ENCODE data around the gene RABL6. TPM values are rescaled to one million over a fixed set of nuclear protein-coding genes. Genes with fewer than 3 reads are reported as not detected.

RABL6 gene
- total RNA-seq, 1 donor from 2014 or later = 69.4 TPM

DNA sequence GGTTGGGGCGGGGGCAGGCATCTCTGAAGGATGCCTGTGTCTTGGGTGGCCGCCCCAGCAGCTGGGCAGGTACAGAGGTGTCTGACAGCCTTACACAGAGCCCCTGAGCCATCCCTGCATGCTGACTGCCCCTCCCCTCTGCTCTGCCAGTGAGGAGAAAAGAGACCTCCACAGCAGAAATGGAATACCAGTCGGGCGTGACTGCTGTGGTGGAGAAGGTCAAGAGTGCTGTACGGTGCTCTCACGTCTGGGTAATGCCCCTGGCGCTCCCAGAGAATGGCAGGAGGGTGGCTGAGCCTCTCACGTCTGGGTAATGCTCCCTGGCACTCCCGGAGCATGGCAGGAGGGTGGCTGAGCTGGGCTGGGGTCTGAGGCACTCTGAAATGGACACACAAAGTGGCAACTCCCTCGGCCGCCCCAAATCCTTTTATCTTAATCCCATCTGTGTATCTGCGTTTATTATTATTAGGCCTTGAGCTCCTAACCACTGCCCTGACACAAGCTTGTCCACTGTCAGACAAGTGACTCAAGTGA lies 2.5 kb upstream of the RABL6 start:
- Mint-ChIP-seq H3K36me3 (ENCODE audit: low read depth, unreplicated experiment) (peaks cover 8% of the 10 kb centered on the region), H3K4me1 (ENCODE audit: low read depth, unreplicated experiment) (peaks cover 14% of the 10 kb centered on the region), H3K27ac (ENCODE audit: unreplicated experiment) (no peak overlapping the region), H3K9me3 (ENCODE audit: unreplicated experiment) (no peaks in the 10 kb centered on the region), H3K4me3 (ENCODE audit: unreplicated experiment) (peak overlapping the region; percentile 6), H3K27me3 (ENCODE audit: low read depth, unreplicated experiment) (no peaks in the 10 kb centered on the region)
- Histone ChIP-seq H4K20me1 (ENCODE audit: insufficient read depth, low read length) (peaks cover 18% of the 10 kb centered on the region), H3K27ac (ENCODE audit: low read depth, low read length) (no peak overlapping the region), H3K27me3 (ENCODE audit: insufficient read depth, low read length) (peaks cover 18% of the 10 kb centered on the region), H3K79me2 (ENCODE audit: insufficient read depth, low read length) (peaks cover 25% of the 10 kb centered on the region), H3K4me3 (ENCODE audit: insufficient read depth, low read depth, low read length) (no peak overlapping the region), H3K9me3 (ENCODE audit: insufficient read depth, low read depth, low read length) (no peaks in the 10 kb centered on the region), H2AFZ (ENCODE audit: low read depth, low read length) (no peak overlapping the region), H3K9ac (ENCODE audit: low read length) (no peak overlapping the region), H3K36me3 (ENCODE audit: insufficient read depth, low read length) (peaks cover 6% of the 10 kb centered on the region), H3K4me1 (ENCODE audit: insufficient read depth, low read length) (peaks cover 19% of the 10 kb centered on the region), H3K4me2 (ENCODE audit: low read length) (no peak overlapping the region)
- DNase-seq (ENCODE audit: low read depth) (no peak), FAIRE-seq (no peak)
- TF ChIP-seq, protein P1, sequence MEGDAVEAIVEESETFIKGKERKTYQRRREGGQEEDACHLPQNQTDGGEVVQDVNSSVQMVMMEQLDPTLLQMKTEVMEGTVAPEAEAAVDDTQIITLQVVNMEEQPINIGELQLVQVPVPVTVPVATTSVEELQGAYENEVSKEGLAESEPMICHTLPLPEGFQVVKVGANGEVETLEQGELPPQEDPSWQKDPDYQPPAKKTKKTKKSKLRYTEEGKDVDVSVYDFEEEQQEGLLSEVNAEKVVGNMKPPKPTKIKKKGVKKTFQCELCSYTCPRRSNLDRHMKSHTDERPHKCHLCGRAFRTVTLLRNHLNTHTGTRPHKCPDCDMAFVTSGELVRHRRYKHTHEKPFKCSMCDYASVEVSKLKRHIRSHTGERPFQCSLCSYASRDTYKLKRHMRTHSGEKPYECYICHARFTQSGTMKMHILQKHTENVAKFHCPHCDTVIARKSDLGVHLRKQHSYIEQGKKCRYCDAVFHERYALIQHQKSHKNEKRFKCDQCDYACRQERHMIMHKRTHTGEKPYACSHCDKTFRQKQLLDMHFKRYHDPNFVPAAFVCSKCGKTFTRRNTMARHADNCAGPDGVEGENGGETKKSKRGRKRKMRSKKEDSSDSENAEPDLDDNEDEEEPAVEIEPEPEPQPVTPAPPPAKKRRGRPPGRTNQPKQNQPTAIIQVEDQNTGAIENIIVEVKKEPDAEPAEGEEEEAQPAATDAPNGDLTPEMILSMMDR (IDR thresholded peaks at IDR 0.05; ENCODE audit: insufficient read depth, low read depth, low read length) = no peak
- TF ChIP-seq EZH2 (IDR thresholded peaks at IDR 0.05; ENCODE audit: insufficient read depth, low read length) = no peak

DNA sequence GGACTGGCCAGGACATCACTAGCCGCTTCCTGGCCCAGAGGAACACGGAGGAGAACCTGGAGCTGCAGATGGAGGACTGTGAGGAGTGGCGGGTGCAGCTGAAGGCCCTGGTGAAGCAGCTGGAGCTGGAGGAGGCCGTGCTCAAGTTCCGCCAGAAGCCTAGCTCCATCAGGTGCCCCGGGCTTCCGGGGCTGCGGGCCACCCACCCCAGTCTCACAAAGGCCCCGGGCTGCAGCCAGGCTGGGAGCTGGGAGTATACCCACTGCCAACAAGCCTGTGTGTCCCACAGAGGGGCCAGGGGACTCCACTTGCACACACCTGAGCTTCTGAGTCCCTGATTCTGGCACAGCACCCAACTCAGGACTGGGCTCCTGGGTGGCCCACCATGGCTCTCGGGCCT lies 1.7 kb upstream of the RABL6 start:
- Mint-ChIP-seq H3K9me3 (ENCODE audit: unreplicated experiment) (no peaks in the 10 kb centered on the region), H3K4me3 (ENCODE audit: unreplicated experiment) (peak overlapping the region; percentile 84), H3K36me3 (ENCODE audit: low read depth, unreplicated experiment) (peaks cover 8% of the 10 kb centered on the region), H3K4me1 (ENCODE audit: low read depth, unreplicated experiment) (peaks cover 13% of the 10 kb centered on the region), H3K27me3 (ENCODE audit: low read depth, unreplicated experiment) (no peaks in the 10 kb centered on the region), H3K27ac (ENCODE audit: unreplicated experiment) (no peak overlapping the region)
- H3K4me2 ChIP-seq (ENCODE audit: low read length) = no peak overlapping the region
- DNase-seq (ENCODE audit: low read depth) = no peak
- H3K9me3 ChIP-seq (ENCODE audit: insufficient read depth, low read depth, low read length) = no peaks in the 10 kb centered on the region
- TF ChIP-seq, protein P1 (IDR thresholded peaks at IDR 0.05; ENCODE audit: insufficient read depth, low read depth, low read length) = no peak
- TF ChIP-seq EZH2 (IDR thresholded peaks at IDR 0.05; ENCODE audit: insufficient read depth, low read length) = no peak
- no peak overlapping the region for H3K9ac ChIP-seq (ENCODE audit: low read length)
- H3K4me1 ChIP-seq (ENCODE audit: insufficient read depth, low read length) = peaks cover 19% of the 10 kb centered on the region
- FAIRE-seq = no peak
- peaks cover 6% of the 10 kb centered on the region for H3K36me3 ChIP-seq (ENCODE audit: insufficient read depth, low read length)
- H3K4me3 ChIP-seq (ENCODE audit: insufficient read depth, low read depth, low read length) = no peak overlapping the region
- no peak overlapping the region for H3K27ac ChIP-seq (ENCODE audit: low read depth, low read length)
- no peak overlapping the region for H2AFZ ChIP-seq (ENCODE audit: low read depth, low read length)
- H4K20me1 ChIP-seq (ENCODE audit: insufficient read depth, low read length) = peaks cover 23% of the 10 kb centered on the region
- H3K79me2 ChIP-seq (ENCODE audit: insufficient read depth, low read length) = peaks cover 32% of the 10 kb centered on the region
- peaks cover 11% of the 10 kb centered on the region for H3K27me3 ChIP-seq (ENCODE audit: insufficient read depth, low read length)

DNA sequence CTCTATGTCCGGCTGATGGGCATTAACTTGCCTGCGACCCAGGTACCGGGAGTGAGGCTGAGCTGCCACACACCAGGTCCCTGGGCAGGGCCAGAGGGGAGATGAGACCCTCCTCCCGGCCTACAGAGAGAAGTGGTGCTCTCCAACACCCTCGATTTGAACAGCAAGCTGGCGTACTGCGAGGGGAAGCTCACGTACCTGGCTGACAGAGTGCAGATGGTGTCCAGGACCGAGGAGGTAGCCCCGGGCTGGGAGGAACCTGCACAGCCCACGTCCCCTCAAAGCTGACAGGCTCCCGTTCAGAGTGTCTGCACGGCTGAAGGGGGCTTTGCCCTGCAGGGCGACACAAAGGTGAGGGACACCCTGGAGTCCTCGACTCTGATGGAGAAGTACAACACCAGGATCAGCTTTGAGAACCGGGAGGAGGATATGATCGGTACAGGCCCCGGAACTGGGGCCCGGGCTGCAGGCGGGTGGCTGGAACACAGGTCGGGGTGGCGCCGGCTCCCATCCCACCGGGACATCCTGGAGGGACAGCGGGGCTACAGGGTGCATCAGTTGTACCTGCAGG lies 1.0 kb upstream of the RABL6 start:
- Mint-ChIP-seq H3K4me3 (ENCODE audit: unreplicated experiment) (peak overlapping the region; percentile 84), H3K9me3 (ENCODE audit: unreplicated experiment) (no peaks in the 10 kb centered on the region), H3K27me3 (ENCODE audit: low read depth, unreplicated experiment) (no peaks in the 10 kb centered on the region), H3K27ac (ENCODE audit: unreplicated experiment) (no peak overlapping the region), H3K36me3 (ENCODE audit: low read depth, unreplicated experiment) (peaks cover 8% of the 10 kb centered on the region), H3K4me1 (ENCODE audit: low read depth, unreplicated experiment) (peaks cover 13% of the 10 kb centered on the region)
- Histone ChIP-seq H3K4me2 (ENCODE audit: low read length) (peak overlapping the region; percentile 94), H3K27me3 (ENCODE audit: insufficient read depth, low read length) (peaks cover 7% of the 10 kb centered on the region), H3K36me3 (ENCODE audit: insufficient read depth, low read length) (peaks cover 6% of the 10 kb centered on the region), H3K9me3 (ENCODE audit: insufficient read depth, low read depth, low read length) (no peaks in the 10 kb centered on the region), H3K4me1 (ENCODE audit: insufficient read depth, low read length) (peaks cover 19% of the 10 kb centered on the region), H3K27ac (ENCODE audit: low read depth, low read length) (no peak overlapping the region), H4K20me1 (ENCODE audit: insufficient read depth, low read length) (peaks cover 29% of the 10 kb centered on the region), H3K4me3 (ENCODE audit: insufficient read depth, low read depth, low read length) (peak overlapping the region; percentile 66), H3K9ac (ENCODE audit: low read length) (peak overlapping the region; percentile 90), H2AFZ (ENCODE audit: low read depth, low read length) (peak overlapping the region; percentile 95), H3K79me2 (ENCODE audit: insufficient read depth, low read length) (peaks cover 39% of the 10 kb centered on the region)
- FAIRE-seq (no peak), DNase-seq (ENCODE audit: low read depth) (no peak)
- TF ChIP-seq, protein P1 (IDR thresholded peaks at IDR 0.05; ENCODE audit: insufficient read depth, low read depth, low read length) = no peak
- no peak for TF ChIP-seq EZH2 (IDR thresholded peaks at IDR 0.05; ENCODE audit: insufficient read depth, low read length)
